GM23248 (cell line): ENCODE results near the gene SRPK2.

Source experiments
- EZH2 ChIP-seq: fragments of 200-600 bp; sonication (generic); IDR thresholded peaks from 2 replicates; pipeline ENCODE4 v1.6.1; 2018; ENCODE audit warnings: antibody characterized with exemption, mild to moderate bottlenecking; ENCODE audit not compliant: insufficient read depth, poor library complexity, severe bottlenecking
- EZH2phosphoT487 ChIP-seq: fragments of 200-600 bp; sonication (generic); IDR thresholded peaks from 2 replicates; pipeline ENCODE4 v1.6.1; 2018; ENCODE audit warnings: antibody characterized with exemption, moderate library complexity, mild to moderate bottlenecking, low read depth; ENCODE audit not compliant: insufficient read depth

DNA sequence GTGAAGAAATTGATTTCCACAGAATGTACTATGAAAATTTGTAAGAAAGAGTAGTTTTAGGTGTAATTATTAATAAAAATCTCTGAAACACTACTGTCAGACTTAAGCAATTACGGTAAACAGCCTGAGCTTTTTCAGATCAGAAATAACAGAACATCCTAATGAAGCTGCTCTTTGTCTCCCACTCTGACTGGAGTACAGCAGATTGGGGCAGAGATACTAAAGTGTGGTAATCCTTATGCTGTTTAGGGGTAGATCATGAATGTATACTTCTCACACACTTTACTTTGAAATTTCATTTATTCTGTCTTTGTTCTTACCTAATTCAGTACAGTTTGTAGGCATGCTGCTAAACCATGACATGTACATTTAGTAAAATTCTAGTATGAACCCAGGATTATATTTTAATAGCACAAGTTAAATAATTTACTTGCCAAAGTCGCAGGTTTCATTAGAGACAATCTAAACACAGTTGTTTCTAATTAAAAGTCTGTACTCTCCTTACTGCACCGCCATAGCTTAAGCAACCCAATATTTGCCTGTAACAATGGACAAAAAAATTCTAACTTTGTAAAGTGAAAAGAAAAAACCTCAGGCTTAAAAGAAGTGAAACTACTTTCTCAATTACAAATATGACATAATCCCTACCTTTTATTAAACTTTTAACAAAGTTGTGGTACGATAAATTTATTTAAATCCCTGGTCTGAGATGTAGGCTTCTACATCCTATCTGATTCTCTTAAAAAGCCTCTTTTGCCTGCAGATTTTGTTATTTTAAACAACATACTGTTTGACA, 286.0 kb downstream of the SRPK2 start:
- TF ChIP-seq EZH2 (no peak), EZH2phosphoT487 (no peak)
